Lower lobe of right lung (tissue), 2 donors: ENCODE measurements around the gene CBFA2T3. TPM values are rescaled to one million over a fixed set of nuclear protein-coding genes. Genes with fewer than 3 reads are reported as not detected.

Experiments
- ATAC-seq, 2 donors: fragments of 200-7000 bp; cut with Tn5 transposase; one replicate each; pipeline ENCODE4 v1.9.1; 2020 to 2022; ENCODE audit warnings: mild to moderate bottlenecking in 2 of 2, moderate library complexity in 2 of 2
- DNase-seq: peaks from one replicate; pipeline ENCODE4 v3.0.0-alpha.2; 2020
- H3K27ac ChIP-seq: fragments of 200-600 bp; one replicate; pipeline ENCODE4 v1.8.0; 2022
- H3K27me3 ChIP-seq: fragments of 200-600 bp; one replicate; pipeline ENCODE4 v1.8.0; 2022; ENCODE audit warnings: low read depth
- H3K36me3 ChIP-seq: fragments of 200-600 bp; one replicate; pipeline ENCODE4 v1.8.0; 2022; ENCODE audit warnings: mild to moderate bottlenecking
- H3K4me1 ChIP-seq: fragments of 200-600 bp; one replicate; pipeline ENCODE4 v1.8.0; 2022
- H3K4me3 ChIP-seq: fragments of 200-600 bp; one replicate; pipeline ENCODE4 v1.8.0; 2022; ENCODE audit warnings: mild to moderate bottlenecking
- H3K9me3 ChIP-seq: fragments of 200-600 bp; one replicate; pipeline ENCODE4 v1.8.0; 2022
- CTCF ChIP-seq: fragments of 200-600 bp; IDR thresholded peaks from one replicate; pipeline ENCODE4 v1.8.0; 2022; ENCODE audit warnings: antibody characterized with exemption, mild to moderate bottlenecking
- intact Hi-C: fragments of 100-400 bp; cut with DNase I; formaldehyde crosslinking; loops from one replicate; pipeline ENCODE4 v1.11.0; 2022
- total RNA-seq: library from RNA; stranded (reverse); fragmentation: NEBNext Ultra II Directional; extraction: Animal tissue kit (Norgen Biotek cat#: 25700); gene quantifications from one replicate; pipeline ENCODE4 v1.2.1, GENCODE V29; 2021
- donor health status: DM: no; HTN: yes; CAD: no; lungs with severe emphysema.

The CBFA2T3 gene
- total RNA-seq, 1 donor from 2014 or later: 14.3 TPM

DNA sequence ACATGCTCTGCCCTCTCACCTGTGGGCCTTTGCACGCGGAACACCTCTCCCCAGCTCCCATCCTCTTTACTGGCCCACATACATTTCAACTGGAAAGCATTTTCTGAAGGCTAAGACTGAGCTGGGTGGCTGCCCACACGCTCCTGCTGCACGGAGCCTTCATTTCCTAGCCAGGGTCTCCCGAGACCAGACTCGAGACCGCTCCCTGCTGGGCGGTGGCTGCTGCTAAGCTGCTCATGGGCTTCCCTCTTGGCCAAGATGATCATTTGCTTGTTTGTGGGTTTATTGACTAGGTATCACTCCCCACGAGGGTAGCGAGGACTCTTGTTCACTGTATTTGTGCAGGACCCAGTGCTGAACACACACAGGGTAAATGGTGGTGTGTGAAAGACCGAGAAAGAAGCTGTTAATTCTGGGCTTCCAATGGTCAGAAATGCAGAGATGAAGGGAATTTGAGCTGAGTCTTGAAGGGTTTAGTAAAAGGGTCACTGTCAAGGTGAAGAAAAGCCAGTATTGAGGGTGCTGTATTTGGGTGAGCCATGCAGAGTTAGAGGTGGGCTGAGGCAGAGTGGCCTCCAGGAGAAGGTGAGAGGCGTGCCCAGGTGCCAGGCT lies 119.2 kb downstream of the CBFA2T3 start:
- H3K4me3 ChIP-seq: peak overlapping the region; percentile 100
- H3K9me3 ChIP-seq: no peaks in the 10 kb centered on the region
- peaks cover 42% of the 10 kb centered on the region for H3K36me3 ChIP-seq
- DNase-seq: peak; percentile 85
- TF ChIP-seq CTCF: peak; percentile 75
- H3K27ac ChIP-seq: peak overlapping the region; percentile 90
- ATAC-seq: peak; percentile 79 to 80
- no peaks in the 10 kb centered on the region for H3K27me3 ChIP-seq
- intact Hi-C loops: no loop called here
- peaks cover 48% of the 10 kb centered on the region for H3K4me1 ChIP-seq

GRCh38 chr16:88856828-88857727 lies 119.9 kb downstream of the CBFA2T3 start, which contains the start of the genes GALNS and TRAPPC2L:
GALNS (minus strand) TSS chr16:88856947; CDS start chr16:88856877, 70 bp downstream.
TRAPPC2L (plus strand) TSS chr16:88857127; CDS start chr16:88857151, 24 bp downstream.
- intact Hi-C loops: no loop called here

GRCh38 chr16:88856122-88856827 lies 120.7 kb downstream of the CBFA2T3 start:
- DNase-seq (peak; percentile 65), ATAC-seq (peak in 1 of 2 donors; percentile 56)
- no peak for TF ChIP-seq CTCF
- intact Hi-C loops: no loop called here
- peaks cover 34% of the 10 kb centered on the region for H3K36me3 ChIP-seq
- no peaks in the 10 kb centered on the region for H3K27me3 ChIP-seq
- H3K4me3 ChIP-seq: peak overlapping the region; percentile 100
- peaks cover 48% of the 10 kb centered on the region for H3K4me1 ChIP-seq
- peak overlapping the region; percentile 90 for H3K27ac ChIP-seq
- no peaks in the 10 kb centered on the region for H3K9me3 ChIP-seq

More at GRCh38 chr16:88856828-88857727, 119.9 kb downstream of the CBFA2T3 start, which contains the start of the genes GALNS and TRAPPC2L:
- peak within 1 kb of the TSS; percentile 100 for H3K4me3 ChIP-seq
- no peaks in the 10 kb centered on the region for H3K9me3 ChIP-seq
- peak; percentile 97 to 98 for ATAC-seq
- peaks cover 48% of the 10 kb centered on the region for H3K4me1 ChIP-seq
- peak; percentile 99 for DNase-seq
- H3K27ac ChIP-seq: peak within 1 kb of the TSS; percentile 90
- peaks cover 35% of the 10 kb centered on the region for H3K36me3 ChIP-seq
- no peaks in the 10 kb centered on the region for H3K27me3 ChIP-seq
- TF ChIP-seq CTCF: no peak

GRCh38 chr16:88855736-88856121 lies 121.3 kb downstream of the CBFA2T3 start:
- peaks cover 48% of the 10 kb centered on the region for H3K4me1 ChIP-seq
- ATAC-seq: no peak
- no peak overlapping the region for H3K27ac ChIP-seq

More at GRCh38 chr16:88855736-88856121, 121.3 kb downstream of the CBFA2T3 start:
- Histone ChIP-seq H3K27me3 (no peaks in the 10 kb centered on the region), H3K9me3 (no peaks in the 10 kb centered on the region), H3K36me3 (peaks cover 34% of the 10 kb centered on the region), H3K4me3 (peak overlapping the region; percentile 100)
- no peak for TF ChIP-seq CTCF
- intact Hi-C loops: no loop called here
- DNase-seq: no peak
